Right renal cortex interstitium (tissue), 3 donors: ENCODE data around the gene KCNJ2. TPM values are rescaled to one million over a fixed set of nuclear protein-coding genes. Genes with fewer than 3 reads are reported as not detected.
A peak's percentile ranks its signal among the peaks of the same experiment; 100 is the strongest.

Source experiments
- DNase-seq, 3 donors: peaks; one replicate each; pipeline ENCODE4 v3.0.0-alpha.2; 2013; ENCODE audit warnings: low read depth in 3 of 3, low spot score in 2 of 3
- polyA plus RNA-seq, 3 donors: library from polyadenylated mRNA; unstranded; fragments of 120-200 nt; gene quantifications; one replicate each; pipeline ENCODE4 v1.2.1, GENCODE V29; 2013; ENCODE audit not compliant: insufficient read length in 3 of 3

Gene KCNJ2
- polyA plus RNA-seq, 3 donors, result 2.9 to 3.5 (median 3.4) TPM

GRCh38 chr17:70158180-70158579, 11.2 kb upstream of the KCNJ2 start:
- no peak for DNase-seq

- no peak for DNase-seq
Observed at GRCh38 chr17:70158591-70158990, 10.7 kb upstream of the KCNJ2 start.

- DNase-seq, result no peak
Observed at GRCh38 chr17:70159980-70160379, 9.4 kb upstream of the KCNJ2 start.

- no peak for DNase-seq
Observed at GRCh38 chr17:70161519-70161918, 7.8 kb upstream of the KCNJ2 start.

- no peak for DNase-seq
Observed at GRCh38 chr17:70165383-70165782, 3.9 kb upstream of the KCNJ2 start.

- DNase-seq, result no peak
Observed at GRCh38 chr17:70166615-70167014, 2.7 kb upstream of the KCNJ2 start.

- peak; percentile 45 to 56 (median 48) for DNase-seq
Observed at GRCh38 chr17:70168044-70168976, 1.0 kb upstream of the KCNJ2 start.

GRCh38 chr17:70169709-70170597, 621 bp downstream of the KCNJ2 start:
- DNase-seq, result peak in 1 of 3 donors; percentile 10

- DNase-seq, result no peak
Observed at GRCh38 chr17:70171159-70171558, 1.8 kb downstream of the KCNJ2 start.

- no peak for DNase-seq
Observed at GRCh38 chr17:70172449-70172848, 3.1 kb downstream of the KCNJ2 start.

GRCh38 chr17:70172923-70173322, 3.6 kb downstream of the KCNJ2 start:
- no peak for DNase-seq

GRCh38 chr17:70173681-70174080, 4.3 kb downstream of the KCNJ2 start:
- DNase-seq, result no peak

- no peak for DNase-seq
Observed at GRCh38 chr17:70181376-70181775, 12.0 kb downstream of the KCNJ2 start.

- no peak for DNase-seq
Observed at GRCh38 chr17:70181866-70182265, 12.5 kb downstream of the KCNJ2 start.

GRCh38 chr17:70183508-70183907, 14.2 kb downstream of the KCNJ2 start:
- no peak for DNase-seq

GRCh38 chr17:70184207-70184606, 14.9 kb downstream of the KCNJ2 start:
- DNase-seq, result no peak

GRCh38 chr17:70184770-70185169, 15.4 kb downstream of the KCNJ2 start:
- DNase-seq, result no peak

GRCh38 chr17:70185285-70185684, 16.0 kb downstream of the KCNJ2 start:
- DNase-seq, result no peak

GRCh38 chr17:70187383-70187782, 18.1 kb downstream of the KCNJ2 start:
- DNase-seq, result no peak

- no peak for DNase-seq
Observed at GRCh38 chr17:70190959-70191805, 21.9 kb downstream of the KCNJ2 start.

- no peak for DNase-seq
Observed at GRCh38 chr17:70195091-70195490, 25.8 kb downstream of the KCNJ2 start.
